Measurements from ENCODE around the gene DPF1.

Gene DPF1

DNA sequence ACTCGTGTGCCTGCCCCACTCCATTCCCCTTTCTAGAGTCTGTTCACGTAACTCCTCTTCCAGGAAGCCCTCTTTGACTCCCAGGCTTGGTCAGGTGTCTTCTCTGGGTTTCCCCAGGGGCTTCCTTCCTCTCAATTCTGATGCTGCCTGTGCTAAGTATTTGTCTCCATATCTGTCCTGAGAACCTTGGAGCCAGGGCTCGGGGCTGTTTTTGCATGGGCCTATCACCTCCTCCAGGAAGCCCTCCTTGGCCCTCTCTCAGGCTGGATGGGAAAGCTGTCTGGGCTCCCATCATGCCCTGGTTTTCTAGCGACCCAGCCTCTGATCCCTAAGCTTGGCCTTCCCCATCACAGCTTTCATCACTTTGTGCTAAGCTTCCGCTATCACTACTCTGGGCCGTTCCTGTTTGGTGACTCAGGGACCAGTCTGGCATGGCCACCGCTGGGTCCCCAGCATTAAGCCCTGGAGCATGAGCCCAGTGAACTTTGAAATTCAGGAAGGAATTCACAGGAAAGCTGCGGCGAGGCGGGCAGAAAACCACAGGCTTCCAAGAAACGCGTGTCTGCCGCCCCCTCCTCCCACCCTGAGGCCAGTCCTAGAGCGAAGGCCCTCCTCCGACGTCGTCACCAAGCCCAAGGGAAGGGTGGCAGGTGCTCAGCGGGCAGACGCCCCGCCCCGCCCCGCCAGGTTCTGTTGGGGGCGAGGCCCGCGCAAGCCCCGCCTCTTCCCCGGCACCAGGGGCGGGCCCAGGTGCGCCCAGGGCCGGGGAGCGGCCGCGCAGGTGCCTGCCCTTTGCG lies 39.9 kb upstream of the DPF1 start (continued):
- TF ChIP-seq KLF1 (tag by site-specific recombination; IDR thresholded peaks at IDR 0.05): peak; percentile 57
- TF ChIP-seq ZNF596 (tag by site-specific recombination; IDR thresholded peaks at IDR 0.05): peak; percentile 58; the same call in 1 of the 2 replicates
- TF ChIP-seq ZNF792 (tag by site-specific recombination; IDR thresholded peaks at IDR 0.05): no peak
- no peak for TF ChIP-seq ZNF433 (tag by site-specific recombination; IDR thresholded peaks at IDR 0.05; ENCODE audit: low read depth)
- TF ChIP-seq, protein P1, sequence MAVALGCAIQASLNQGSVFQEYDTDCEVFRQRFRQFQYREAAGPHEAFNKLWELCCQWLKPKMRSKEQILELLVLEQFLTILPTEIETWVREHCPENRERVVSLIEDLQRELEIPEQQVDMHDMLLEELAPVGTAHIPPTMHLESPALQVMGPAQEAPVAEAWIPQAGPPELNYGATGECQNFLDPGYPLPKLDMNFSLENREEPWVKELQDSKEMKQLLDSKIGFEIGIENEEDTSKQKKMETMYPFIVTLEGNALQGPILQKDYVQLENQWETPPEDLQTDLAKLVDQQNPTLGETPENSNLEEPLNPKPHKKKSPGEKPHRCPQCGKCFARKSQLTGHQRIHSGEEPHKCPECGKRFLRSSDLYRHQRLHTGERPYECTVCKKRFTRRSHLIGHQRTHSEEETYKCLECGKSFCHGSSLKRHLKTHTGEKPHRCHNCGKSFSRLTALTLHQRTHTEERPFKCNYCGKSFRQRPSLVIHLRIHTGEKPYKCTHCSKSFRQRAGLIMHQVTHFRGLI (tag by site-specific recombination; IDR thresholded peaks at IDR 0.05): no peak
- TF ChIP-seq ZBTB8A (tag by site-specific recombination; IDR thresholded peaks at IDR 0.05): no peak
- TF ChIP-seq ZNF561 (tag by site-specific recombination; IDR thresholded peaks at IDR 0.05; ENCODE audit: borderline replicate concordance): peak; percentile 92; the same call in 1 of the 2 replicates
- no peak for TF ChIP-seq ZFP41 (tag by site-specific recombination; IDR thresholded peaks at IDR 0.05; ENCODE audit: borderline replicate concordance)
- TF ChIP-seq, protein P2, sequence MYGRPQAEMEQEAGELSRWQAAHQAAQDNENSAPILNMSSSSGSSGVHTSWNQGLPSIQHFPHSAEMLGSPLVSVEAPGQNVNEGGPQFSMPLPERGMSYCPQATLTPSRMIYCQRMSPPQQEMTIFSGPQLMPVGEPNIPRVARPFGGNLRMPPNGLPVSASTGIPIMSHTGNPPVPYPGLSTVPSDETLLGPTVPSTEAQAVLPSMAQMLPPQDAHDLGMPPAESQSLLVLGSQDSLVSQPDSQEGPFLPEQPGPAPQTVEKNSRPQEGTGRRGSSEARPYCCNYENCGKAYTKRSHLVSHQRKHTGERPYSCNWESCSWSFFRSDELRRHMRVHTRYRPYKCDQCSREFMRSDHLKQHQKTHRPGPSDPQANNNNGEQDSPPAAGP (tag by site-specific recombination; IDR thresholded peaks at IDR 0.05): no peak; the same call in 1 of the 2 replicates
- TF ChIP-seq, protein P3, sequence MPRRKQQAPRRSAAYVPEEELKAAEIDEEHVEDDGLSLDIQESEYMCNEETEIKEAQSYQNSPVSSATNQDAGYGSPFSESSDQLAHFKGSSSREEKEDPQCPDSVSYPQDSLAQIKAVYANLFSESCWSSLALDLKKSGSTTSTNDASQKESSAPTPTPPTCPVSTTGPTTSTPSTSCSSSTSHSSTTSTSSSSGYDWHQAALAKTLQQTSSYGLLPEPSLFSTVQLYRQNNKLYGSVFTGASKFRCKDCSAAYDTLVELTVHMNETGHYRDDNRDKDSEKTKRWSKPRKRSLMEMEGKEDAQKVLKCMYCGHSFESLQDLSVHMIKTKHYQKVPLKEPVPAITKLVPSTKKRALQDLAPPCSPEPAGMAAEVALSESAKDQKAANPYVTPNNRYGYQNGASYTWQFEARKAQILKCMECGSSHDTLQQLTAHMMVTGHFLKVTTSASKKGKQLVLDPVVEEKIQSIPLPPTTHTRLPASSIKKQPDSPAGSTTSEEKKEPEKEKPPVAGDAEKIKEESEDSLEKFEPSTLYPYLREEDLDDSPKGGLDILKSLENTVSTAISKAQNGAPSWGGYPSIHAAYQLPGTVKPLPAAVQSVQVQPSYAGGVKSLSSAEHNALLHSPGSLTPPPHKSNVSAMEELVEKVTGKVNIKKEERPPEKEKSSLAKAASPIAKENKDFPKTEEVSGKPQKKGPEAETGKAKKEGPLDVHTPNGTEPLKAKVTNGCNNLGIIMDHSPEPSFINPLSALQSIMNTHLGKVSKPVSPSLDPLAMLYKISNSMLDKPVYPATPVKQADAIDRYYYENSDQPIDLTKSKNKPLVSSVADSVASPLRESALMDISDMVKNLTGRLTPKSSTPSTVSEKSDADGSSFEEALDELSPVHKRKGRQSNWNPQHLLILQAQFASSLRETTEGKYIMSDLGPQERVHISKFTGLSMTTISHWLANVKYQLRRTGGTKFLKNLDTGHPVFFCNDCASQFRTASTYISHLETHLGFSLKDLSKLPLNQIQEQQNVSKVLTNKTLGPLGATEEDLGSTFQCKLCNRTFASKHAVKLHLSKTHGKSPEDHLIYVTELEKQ (tag by site-specific recombination; IDR thresholded peaks at IDR 0.05; ENCODE audit: borderline replicate concordance): no peak
- TF ChIP-seq ZNF654 (tag by site-specific recombination; IDR thresholded peaks at IDR 0.05; ENCODE audit: low read depth): no peak
- no peak for TF ChIP-seq ZNF132 (tag by site-specific recombination; IDR thresholded peaks at IDR 0.05; ENCODE audit: borderline replicate concordance)
- TF ChIP-seq ZNF157 (tag by site-specific recombination; IDR thresholded peaks at IDR 0.05): no peak
- TF ChIP-seq ZNF791 (tag by site-specific recombination; IDR thresholded peaks at IDR 0.05): no peak
- no peak for TF ChIP-seq ZNF521 (tag by site-specific recombination; IDR thresholded peaks at IDR 0.05)
- no peak for TF ChIP-seq SCRT1 (tag by site-specific recombination; IDR thresholded peaks at IDR 0.05; ENCODE audit: borderline replicate concordance)
- peak; percentile 80 for TF ChIP-seq ZNF76 (tag by site-specific recombination; IDR thresholded peaks at IDR 0.05; ENCODE audit: borderline replicate concordance, low read depth)
- TF ChIP-seq ZNF350 (tag by site-specific recombination; IDR thresholded peaks at IDR 0.05): no peak
- no peak for TF ChIP-seq ZNF416 (tag by site-specific recombination; IDR thresholded peaks at IDR 0.05)
- no peak for TF ChIP-seq ZNF155 (tag by site-specific recombination; IDR thresholded peaks at IDR 0.05)
- TF ChIP-seq, protein P4, sequence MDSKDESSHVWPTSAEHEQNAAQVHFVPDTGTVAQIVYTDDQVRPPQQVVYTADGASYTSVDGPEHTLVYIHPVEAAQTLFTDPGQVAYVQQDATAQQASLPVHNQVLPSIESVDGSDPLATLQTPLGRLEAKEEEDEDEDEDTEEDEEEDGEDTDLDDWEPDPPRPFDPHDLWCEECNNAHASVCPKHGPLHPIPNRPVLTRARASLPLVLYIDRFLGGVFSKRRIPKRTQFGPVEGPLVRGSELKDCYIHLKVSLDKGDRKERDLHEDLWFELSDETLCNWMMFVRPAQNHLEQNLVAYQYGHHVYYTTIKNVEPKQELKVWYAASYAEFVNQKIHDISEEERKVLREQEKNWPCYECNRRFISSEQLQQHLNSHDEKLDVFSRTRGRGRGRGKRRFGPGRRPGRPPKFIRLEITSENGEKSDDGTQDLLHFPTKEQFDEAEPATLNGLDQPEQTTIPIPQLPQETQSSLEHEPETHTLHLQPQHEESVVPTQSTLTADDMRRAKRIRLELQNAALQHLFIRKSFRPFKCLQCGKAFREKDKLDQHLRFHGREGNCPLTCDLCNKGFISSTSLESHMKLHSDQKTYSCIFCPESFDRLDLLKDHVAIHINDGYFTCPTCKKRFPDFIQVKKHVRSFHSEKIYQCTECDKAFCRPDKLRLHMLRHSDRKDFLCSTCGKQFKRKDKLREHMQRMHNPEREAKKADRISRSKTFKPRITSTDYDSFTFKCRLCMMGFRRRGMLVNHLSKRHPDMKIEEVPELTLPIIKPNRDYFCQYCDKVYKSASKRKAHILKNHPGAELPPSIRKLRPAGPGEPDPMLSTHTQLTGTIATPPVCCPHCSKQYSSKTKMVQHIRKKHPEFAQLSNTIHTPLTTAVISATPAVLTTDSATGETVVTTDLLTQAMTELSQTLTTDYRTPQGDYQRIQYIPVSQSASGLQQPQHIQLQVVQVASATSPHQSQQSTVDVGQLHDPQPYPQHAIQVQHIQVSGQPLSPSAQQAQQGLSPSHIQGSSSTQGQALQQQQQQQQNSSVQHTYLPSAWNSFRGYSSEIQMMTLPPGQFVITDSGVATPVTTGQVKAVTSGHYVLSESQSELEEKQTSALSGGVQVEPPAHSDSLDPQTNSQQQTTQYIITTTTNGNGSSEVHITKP (tag by site-specific recombination; IDR thresholded peaks at IDR 0.05): no peak; the same call in 1 of the 2 replicates
- TF ChIP-seq ZNF600 (tag by site-specific recombination; IDR thresholded peaks at IDR 0.05): no peak
- TF ChIP-seq, protein P5, sequence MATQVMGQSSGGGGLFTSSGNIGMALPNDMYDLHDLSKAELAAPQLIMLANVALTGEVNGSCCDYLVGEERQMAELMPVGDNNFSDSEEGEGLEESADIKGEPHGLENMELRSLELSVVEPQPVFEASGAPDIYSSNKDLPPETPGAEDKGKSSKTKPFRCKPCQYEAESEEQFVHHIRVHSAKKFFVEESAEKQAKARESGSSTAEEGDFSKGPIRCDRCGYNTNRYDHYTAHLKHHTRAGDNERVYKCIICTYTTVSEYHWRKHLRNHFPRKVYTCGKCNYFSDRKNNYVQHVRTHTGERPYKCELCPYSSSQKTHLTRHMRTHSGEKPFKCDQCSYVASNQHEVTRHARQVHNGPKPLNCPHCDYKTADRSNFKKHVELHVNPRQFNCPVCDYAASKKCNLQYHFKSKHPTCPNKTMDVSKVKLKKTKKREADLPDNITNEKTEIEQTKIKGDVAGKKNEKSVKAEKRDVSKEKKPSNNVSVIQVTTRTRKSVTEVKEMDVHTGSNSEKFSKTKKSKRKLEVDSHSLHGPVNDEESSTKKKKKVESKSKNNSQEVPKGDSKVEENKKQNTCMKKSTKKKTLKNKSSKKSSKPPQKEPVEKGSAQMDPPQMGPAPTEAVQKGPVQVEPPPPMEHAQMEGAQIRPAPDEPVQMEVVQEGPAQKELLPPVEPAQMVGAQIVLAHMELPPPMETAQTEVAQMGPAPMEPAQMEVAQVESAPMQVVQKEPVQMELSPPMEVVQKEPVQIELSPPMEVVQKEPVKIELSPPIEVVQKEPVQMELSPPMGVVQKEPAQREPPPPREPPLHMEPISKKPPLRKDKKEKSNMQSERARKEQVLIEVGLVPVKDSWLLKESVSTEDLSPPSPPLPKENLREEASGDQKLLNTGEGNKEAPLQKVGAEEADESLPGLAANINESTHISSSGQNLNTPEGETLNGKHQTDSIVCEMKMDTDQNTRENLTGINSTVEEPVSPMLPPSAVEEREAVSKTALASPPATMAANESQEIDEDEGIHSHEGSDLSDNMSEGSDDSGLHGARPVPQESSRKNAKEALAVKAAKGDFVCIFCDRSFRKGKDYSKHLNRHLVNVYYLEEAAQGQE (tag by site-specific recombination; IDR thresholded peaks at IDR 0.05): no peak
- no peak for TF ChIP-seq ZNF16 (tag by site-specific recombination; IDR thresholded peaks at IDR 0.05; ENCODE audit: low read depth)
- TF ChIP-seq HOXD13 (CRISPR knock-in tag; IDR thresholded peaks at IDR 0.05; ENCODE audit: borderline replicate concordance): no peak
- TF ChIP-seq ZNF768 (tag by site-specific recombination; IDR thresholded peaks at IDR 0.05): no peak; the same call in 1 of the 2 replicates

All from HEK293 (cell line).